GM18505 (cell line): ENCODE results near the gene SYDE2.

Source experiments
- ATAC-seq: cut with Tn5 transposase; IDR thresholded peaks from one replicate; pipeline ENCODE4 v1.9.1; 2021; ENCODE audit not compliant: unreplicated experiment
- POLR2A ChIP-seq: IDR thresholded peaks from 4 replicates; pipeline ENCODE4 v1.6.1; 2011; ENCODE audit warnings: borderline replicate concordance; ENCODE audit not compliant: insufficient read depth, insufficient read length; ENCODE audit errors: extremely low read depth

Gene SYDE2

DNA sequence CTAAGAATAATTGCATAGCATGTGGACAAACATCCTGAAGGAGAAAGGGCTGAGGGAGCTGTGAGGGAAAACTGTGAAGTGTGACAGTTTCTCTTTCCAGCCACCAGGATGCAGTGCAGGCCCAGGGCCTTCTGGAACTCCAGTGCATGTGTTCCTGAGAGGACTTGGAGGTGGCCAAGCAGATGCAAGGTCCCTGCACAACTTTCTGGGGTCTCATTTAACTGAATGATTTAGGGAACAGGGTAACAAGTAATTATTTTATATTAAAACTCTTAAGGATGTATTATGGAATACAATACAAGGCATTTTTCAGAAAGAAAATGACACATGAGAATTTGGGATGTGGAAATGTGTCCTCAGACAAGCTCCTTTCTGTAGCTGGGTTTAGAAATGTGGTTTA, 91.3 kb downstream of the SYDE2 start:
- TF ChIP-seq POLR2A, result no peak
- peak; percentile 83 for ATAC-seq
